Activated CD4-positive, alpha-beta memory T cell treated with anti-CD3 and anti-CD28 coated beads for 36 hours (primary cell): ENCODE measurements around the gene KDM4C. TPM values are rescaled to one million over a fixed set of nuclear protein-coding genes. Genes with fewer than 3 reads are reported as not detected.

Source experiments
- CTCF ChIA-PET: fragments of 350-600 bp; sonication (Branson Sonifier 250); formaldehyde crosslinking; loops from one replicate; lab custom pipeline; 2021; ENCODE audit warnings: antibody characterized with exemption, inconsistent platforms; lab: Charles Lee
- POLR2A ChIA-PET: fragments of 350-600 bp; sonication (Branson Sonifier 250); formaldehyde crosslinking; loops from one replicate; lab custom pipeline; 2021; ENCODE audit warnings: antibody characterized with exemption; lab: Charles Lee
- DNase-seq: peaks from one replicate; pipeline ENCODE4 v3.0.0-alpha.2; 2020
- H3K27ac Mint-ChIP-seq: one replicate; pipeline ENCODE4 v1.8.0; 2021; ENCODE audit warnings: mixed read lengths
- H3K27me3 Mint-ChIP-seq: one replicate; pipeline ENCODE4 v1.8.0; 2021; ENCODE audit warnings: mixed read lengths
- H3K36me3 Mint-ChIP-seq: one replicate; pipeline ENCODE4 v1.8.0; 2021; ENCODE audit warnings: mixed read lengths
- H3K4me1 Mint-ChIP-seq: one replicate; pipeline ENCODE4 v1.8.0; 2021; ENCODE audit warnings: low read depth, mixed read lengths
- H3K4me3 Mint-ChIP-seq: one replicate; pipeline ENCODE4 v1.8.0; 2021; ENCODE audit warnings: mild to moderate bottlenecking, mixed read lengths
- H3K9me3 Mint-ChIP-seq: one replicate; pipeline ENCODE4 v1.8.0; 2021; ENCODE audit warnings: mixed read lengths
- intact Hi-C: fragments of 100-400 bp; cut with micrococcal nuclease; formaldehyde crosslinking; loops from one replicate; pipeline ENCODE4 v1.15.1; 2023
- total RNA-seq, 2 experiments: library from RNA; stranded (reverse); gene quantifications; one replicate each; pipeline ENCODE4 v1.2.3, GENCODE V29; 2021

Gene KDM4C
- total RNA-seq, 2 experiments from 2014 or later: 26.2 to 28.8 TPM

GRCh38 chr9:7053903-7054302 lies 296.1 kb downstream of the KDM4C start:
- intact Hi-C loops: no loop called here
- no peaks in the 10 kb centered on the region for H3K27me3 Mint-ChIP-seq
- no peaks in the 10 kb centered on the region for H3K9me3 Mint-ChIP-seq
- CTCF ChIA-PET: interaction anchor here (1.1 to 2.6 kb wide), 6 partner anchors 22 to 724 kb away, joined by 3 to 18 read pairs (median 6); no protein-coding TSS in a partner anchor
- H3K4me1 Mint-ChIP-seq: peaks cover 10% of the 10 kb centered on the region
- POLR2A ChIA-PET: no interaction called here
- peaks cover 9% of the 10 kb centered on the region for H3K36me3 Mint-ChIP-seq
- H3K27ac Mint-ChIP-seq: no peak overlapping the region
- H3K4me3 Mint-ChIP-seq: no peak overlapping the region
- DNase-seq: no peak

GRCh38 chr9:7055171-7055903 lies 297.6 kb downstream of the KDM4C start:
- H3K36me3 Mint-ChIP-seq: peaks cover 6% of the 10 kb centered on the region
- no peak for DNase-seq
- peaks cover 10% of the 10 kb centered on the region for H3K4me1 Mint-ChIP-seq
- no peak overlapping the region for H3K27ac Mint-ChIP-seq
- ChIA-PET POLR2A (no interaction called here), CTCF (no interaction called here)
- no peaks in the 10 kb centered on the region for H3K9me3 Mint-ChIP-seq
- no peaks in the 10 kb centered on the region for H3K27me3 Mint-ChIP-seq
- intact Hi-C loops: loop anchor here (5.0 kb wide), 1 partner anchor 228 kb away; no protein-coding TSS in a partner anchor
- no peak overlapping the region for H3K4me3 Mint-ChIP-seq

- H3K27ac Mint-ChIP-seq: no peak overlapping the region
- no peaks in the 10 kb centered on the region for H3K9me3 Mint-ChIP-seq
- intact Hi-C loops: loop anchor here (5.0 kb wide), 1 partner anchor 229 kb away; no protein-coding TSS in a partner anchor
- no peaks in the 10 kb centered on the region for H3K27me3 Mint-ChIP-seq
- H3K4me3 Mint-ChIP-seq: no peak overlapping the region
- H3K4me1 Mint-ChIP-seq: peaks cover 10% of the 10 kb centered on the region
- CTCF ChIA-PET: no interaction called here
- peaks cover 4% of the 10 kb centered on the region for H3K36me3 Mint-ChIP-seq
- POLR2A ChIA-PET: no interaction called here
- DNase-seq: no peak
Measured at GRCh38 chr9:7056254-7056653, 298.5 kb downstream of the KDM4C start.

- Mint-ChIP-seq H3K9me3 (no peaks in the 10 kb centered on the region), H3K4me3 (no peak overlapping the region), H3K36me3 (peaks cover 3% of the 10 kb centered on the region), H3K27ac (no peak overlapping the region), H3K27me3 (no peaks in the 10 kb centered on the region), H3K4me1 (peaks cover 10% of the 10 kb centered on the region)
- CTCF ChIA-PET: interaction anchor here (1.6 kb wide), 1 partner anchor 9 kb away, joined by 3 read pairs; no protein-coding TSS in a partner anchor
- DNase-seq: no peak
- POLR2A ChIA-PET: interaction anchor here (0.5 kb wide), 1 partner anchor 27 kb away, joined by 3 read pairs; no protein-coding TSS in a partner anchor
- intact Hi-C loops: loop anchor here (5.0 kb wide), 1 partner anchor 231 kb away; no protein-coding TSS in a partner anchor
Measured at GRCh38 chr9:7058473-7058872, 300.7 kb downstream of the KDM4C start.

GRCh38 chr9:7067169-7067568 lies 309.4 kb downstream of the KDM4C start:
- Mint-ChIP-seq H3K27me3 (no peaks in the 10 kb centered on the region), H3K27ac (no peak overlapping the region), H3K9me3 (no peaks in the 10 kb centered on the region), H3K36me3 (peaks cover 8% of the 10 kb centered on the region), H3K4me3 (no peak overlapping the region), H3K4me1 (no peaks in the 10 kb centered on the region)
- DNase-seq: no peak
- POLR2A ChIA-PET: no interaction called here
- intact Hi-C loops: no loop called here
- CTCF ChIA-PET: interaction anchor here (1.3 kb wide), 1 partner anchor 10 kb away, joined by 3 read pairs; no protein-coding TSS in a partner anchor

- Mint-ChIP-seq H3K4me3 (no peak overlapping the region), H3K27me3 (no peaks in the 10 kb centered on the region), H3K36me3 (peaks cover 21% of the 10 kb centered on the region), H3K4me1 (no peaks in the 10 kb centered on the region), H3K27ac (no peak overlapping the region), H3K9me3 (no peaks in the 10 kb centered on the region)
- intact Hi-C loops: no loop called here
- ChIA-PET POLR2A (no interaction called here), CTCF (no interaction called here)
- DNase-seq: no peak
Measured at GRCh38 chr9:7071916-7072315, 314.1 kb downstream of the KDM4C start.

- CTCF ChIA-PET: no interaction called here
- H3K9me3 Mint-ChIP-seq: no peaks in the 10 kb centered on the region
- H3K27ac Mint-ChIP-seq: no peak overlapping the region
- H3K27me3 Mint-ChIP-seq: no peaks in the 10 kb centered on the region
- DNase-seq: no peak
- intact Hi-C loops: no loop called here
- peaks cover 31% of the 10 kb centered on the region for H3K36me3 Mint-ChIP-seq
- H3K4me3 Mint-ChIP-seq: no peak overlapping the region
- POLR2A ChIA-PET: no interaction called here
- H3K4me1 Mint-ChIP-seq: no peaks in the 10 kb centered on the region
Measured at GRCh38 chr9:7073706-7074105, 315.9 kb downstream of the KDM4C start.

- no peaks in the 10 kb centered on the region for H3K9me3 Mint-ChIP-seq
- intact Hi-C loops: no loop called here
- peaks cover 35% of the 10 kb centered on the region for H3K36me3 Mint-ChIP-seq
- H3K4me3 Mint-ChIP-seq: no peak overlapping the region
- H3K4me1 Mint-ChIP-seq: no peaks in the 10 kb centered on the region
- ChIA-PET CTCF (no interaction called here), POLR2A (no interaction called here)
- DNase-seq: no peak
- no peaks in the 10 kb centered on the region for H3K27me3 Mint-ChIP-seq
- H3K27ac Mint-ChIP-seq: no peak overlapping the region
Measured at GRCh38 chr9:7075154-7075553, 317.4 kb downstream of the KDM4C start.

GRCh38 chr9:7079051-7079450 lies 321.3 kb downstream of the KDM4C start:
- ChIA-PET POLR2A (no interaction called here), CTCF (interaction anchor here (1.3 kb wide), 1 partner anchor 11 kb away, joined by 3 read pairs; no protein-coding TSS in a partner anchor)
- intact Hi-C loops: no loop called here
- H3K27me3 Mint-ChIP-seq: no peaks in the 10 kb centered on the region
- no peak for DNase-seq
- H3K9me3 Mint-ChIP-seq: no peaks in the 10 kb centered on the region
- H3K36me3 Mint-ChIP-seq: peaks cover 37% of the 10 kb centered on the region
- H3K4me3 Mint-ChIP-seq: no peak overlapping the region
- no peak overlapping the region for H3K27ac Mint-ChIP-seq
- no peaks in the 10 kb centered on the region for H3K4me1 Mint-ChIP-seq

GRCh38 chr9:7081065-7081600 lies 323.4 kb downstream of the KDM4C start:
- H3K27ac Mint-ChIP-seq: no peak overlapping the region
- intact Hi-C loops: no loop called here
- DNase-seq: no peak
- H3K9me3 Mint-ChIP-seq: no peaks in the 10 kb centered on the region
- ChIA-PET POLR2A (no interaction called here), CTCF (no interaction called here)
- peaks cover 28% of the 10 kb centered on the region for H3K36me3 Mint-ChIP-seq
- H3K27me3 Mint-ChIP-seq: no peaks in the 10 kb centered on the region
- no peaks in the 10 kb centered on the region for H3K4me1 Mint-ChIP-seq
- H3K4me3 Mint-ChIP-seq: no peak overlapping the region

- H3K4me1 Mint-ChIP-seq: no peaks in the 10 kb centered on the region
- intact Hi-C loops: no loop called here
- POLR2A ChIA-PET: no interaction called here
- CTCF ChIA-PET: no interaction called here
- H3K27me3 Mint-ChIP-seq: no peaks in the 10 kb centered on the region
- H3K4me3 Mint-ChIP-seq: no peak overlapping the region
- DNase-seq: no peak
- H3K9me3 Mint-ChIP-seq: no peaks in the 10 kb centered on the region
- peaks cover 24% of the 10 kb centered on the region for H3K36me3 Mint-ChIP-seq
- no peak overlapping the region for H3K27ac Mint-ChIP-seq
Measured at GRCh38 chr9:7083192-7083591, 325.4 kb downstream of the KDM4C start.

GRCh38 chr9:7085357-7085756 lies 327.6 kb downstream of the KDM4C start:
- H3K36me3 Mint-ChIP-seq: peaks cover 15% of the 10 kb centered on the region

More at GRCh38 chr9:7085357-7085756, 327.6 kb downstream of the KDM4C start:
- no peaks in the 10 kb centered on the region for H3K27me3 Mint-ChIP-seq
- CTCF ChIA-PET: no interaction called here
- no peak for DNase-seq
- H3K4me3 Mint-ChIP-seq: no peak overlapping the region
- H3K4me1 Mint-ChIP-seq: no peaks in the 10 kb centered on the region
- no peak overlapping the region for H3K27ac Mint-ChIP-seq
- no peaks in the 10 kb centered on the region for H3K9me3 Mint-ChIP-seq
- intact Hi-C loops: no loop called here
- POLR2A ChIA-PET: no interaction called here
